HG03135 (cell line): ENCODE data around the gene RBM15.
A peak's percentile ranks its signal among the peaks of the same experiment; 100 is the strongest.

Experiments used
- ATAC-seq: cut with Tn5 transposase; IDR thresholded peaks from one replicate; pipeline ENCODE4 v1.9.1; 2021; ENCODE audit warnings: mild to moderate bottlenecking, moderate library complexity; ENCODE audit not compliant: unreplicated experiment

RBM15 gene

DNA sequence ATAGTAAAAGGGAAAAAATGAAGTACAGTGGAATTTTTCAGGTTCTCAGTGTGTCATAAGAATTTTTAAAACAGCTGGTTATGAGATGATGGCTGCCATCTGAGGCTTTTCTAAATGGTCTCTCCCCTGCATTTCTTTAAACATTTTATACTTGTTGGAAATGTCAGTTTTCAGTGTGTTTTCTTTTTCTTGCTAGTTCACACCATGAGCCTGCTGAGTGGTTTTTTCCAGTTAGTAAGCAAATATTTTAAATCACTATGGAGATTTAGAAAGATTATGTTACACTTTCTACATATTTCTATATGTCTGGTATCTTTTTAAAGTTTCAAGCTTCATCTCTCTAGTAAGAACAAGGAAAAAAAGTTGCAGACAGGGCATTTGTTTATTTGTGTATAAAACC, 9.6 kb downstream of the RBM15 start:
- ATAC-seq = no peak

DNA sequence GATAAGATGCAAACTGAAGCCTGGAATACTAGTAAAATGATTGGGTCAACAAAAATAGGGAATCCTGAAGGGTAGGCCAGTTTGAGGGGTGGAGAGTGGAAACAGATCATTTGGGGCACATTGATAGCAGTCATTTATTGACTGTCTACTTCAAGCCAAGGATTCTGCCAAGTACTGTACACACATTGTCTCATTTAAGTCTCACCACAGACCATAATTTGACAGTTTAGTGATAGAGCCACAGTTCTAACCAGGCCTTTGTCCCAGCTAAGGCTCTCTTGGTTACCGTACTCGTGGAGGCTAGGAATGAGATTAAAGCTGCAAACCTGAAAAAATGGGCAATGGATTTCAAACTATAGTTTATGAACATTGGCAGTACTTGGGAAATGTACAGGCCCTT, 11.2 kb downstream of the RBM15 start:
- no peak for ATAC-seq

GRCh38 chr1:110355321-110355720, 16.1 kb downstream of the RBM15 start:
- ATAC-seq = no peak

DNA sequence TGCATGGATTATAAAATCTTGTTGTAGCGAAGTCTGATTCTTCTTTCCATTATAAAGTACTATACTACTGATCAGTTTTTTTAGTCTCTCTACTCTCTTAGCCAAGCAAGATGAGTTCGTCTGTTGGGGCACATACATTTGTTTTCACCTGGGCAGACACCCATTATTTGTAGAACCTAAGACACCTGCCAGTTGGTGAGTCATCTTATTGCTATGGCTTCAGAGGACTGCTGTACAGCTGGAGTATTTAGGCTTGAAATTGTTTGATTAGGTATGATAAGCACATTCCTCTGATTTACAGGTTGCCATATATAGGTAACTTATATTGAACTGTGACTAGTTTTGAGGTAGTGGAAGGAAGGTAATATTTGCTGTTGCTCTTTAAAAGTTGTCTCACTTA, 17.2 kb downstream of the RBM15 start:
- ATAC-seq = no peak

GRCh38 chr1:110360431-110360830, 21.3 kb downstream of the RBM15 start:
- no peak for ATAC-seq

DNA sequence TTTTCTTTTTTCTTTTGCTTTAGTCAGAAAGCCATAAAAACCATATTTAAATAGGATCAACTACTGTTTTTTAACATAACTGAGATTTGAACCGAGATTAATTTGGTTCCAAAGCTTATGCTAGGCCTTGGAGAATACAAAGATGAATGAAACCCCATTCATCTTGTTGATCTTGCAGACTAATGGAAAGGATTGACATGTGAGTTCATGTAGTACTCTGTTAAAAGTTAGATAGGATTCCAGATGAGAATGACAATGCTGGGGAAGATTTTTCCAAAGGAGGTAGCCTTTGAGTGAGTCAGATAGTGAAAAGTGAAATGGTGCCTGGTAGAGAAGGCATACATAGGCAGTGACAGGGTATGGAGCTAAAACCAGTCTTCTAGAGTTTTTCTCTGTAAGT, 22.7 kb downstream of the RBM15 start:
- ATAC-seq = no peak

- ATAC-seq = no peak
Measured at GRCh38 chr1:110364221-110364620, 25.0 kb downstream of the RBM15 start.

DNA sequence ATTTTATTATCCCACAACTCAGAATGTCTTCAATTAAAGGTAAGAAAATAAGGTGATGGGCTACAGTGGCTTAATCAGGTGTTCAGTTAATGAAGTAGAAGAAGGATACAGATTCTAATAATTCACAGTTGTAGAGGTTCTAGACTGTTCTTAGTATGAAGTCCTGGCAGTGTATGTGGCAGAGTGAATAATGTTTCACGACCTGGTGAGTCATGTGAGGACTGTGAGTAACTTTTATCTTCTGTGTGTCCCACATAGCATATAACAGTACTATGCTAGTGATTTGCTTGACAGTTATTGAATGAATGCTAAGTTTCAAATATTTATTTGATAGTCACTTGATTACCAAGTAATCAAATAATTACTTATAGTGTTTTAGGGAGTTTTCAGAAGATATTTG, 31.6 kb downstream of the RBM15 start:
- ATAC-seq = no peak

DNA sequence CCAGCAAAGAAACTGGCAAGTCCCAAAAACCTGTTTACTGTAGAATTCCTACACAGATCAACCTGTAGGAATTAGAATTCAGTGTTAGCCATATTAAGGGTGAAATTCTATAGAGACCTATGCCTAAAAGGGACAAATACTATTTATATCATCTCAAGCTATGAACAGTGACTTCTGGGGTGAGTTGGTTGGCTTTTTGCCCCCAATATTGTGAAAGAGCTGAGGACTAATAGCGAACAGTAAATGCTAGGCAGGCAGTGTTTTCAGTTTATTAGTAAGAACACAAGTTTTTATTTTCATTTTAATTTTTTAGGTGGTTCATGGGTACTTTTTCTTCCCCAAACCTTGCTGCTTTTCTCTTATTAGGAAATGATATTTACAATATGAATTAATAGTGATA, 36.3 kb downstream of the RBM15 start:
- no peak for ATAC-seq

DNA sequence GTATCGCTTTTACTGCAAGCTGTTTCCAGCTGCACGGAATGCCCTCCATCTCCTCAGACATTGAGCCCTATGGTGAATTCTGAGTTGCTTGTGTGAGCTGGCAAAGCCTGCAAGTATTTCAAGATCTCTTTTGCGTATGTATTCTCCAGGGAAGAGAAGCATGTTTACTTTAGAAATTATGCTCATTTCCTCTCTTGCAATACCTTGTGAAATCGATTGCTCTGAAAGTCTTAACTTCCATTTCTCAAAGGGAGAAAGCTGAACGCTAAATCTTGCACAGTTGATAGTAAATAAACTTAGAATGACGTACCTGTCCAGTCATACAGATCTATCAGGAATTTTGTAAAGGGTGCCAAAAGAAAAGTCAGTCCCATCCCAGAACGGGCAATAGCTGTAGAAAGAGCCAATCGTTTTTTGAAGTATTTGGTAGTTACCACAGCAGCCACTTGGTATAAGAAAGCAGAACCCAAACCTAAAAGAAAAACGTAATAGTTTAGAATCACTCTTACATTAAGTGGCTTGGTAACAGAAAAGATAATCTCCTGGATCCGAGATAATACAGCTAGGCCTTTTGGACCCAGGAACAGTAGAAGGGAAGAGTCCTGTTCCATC, 41.6 kb downstream of the RBM15 start:
- no peak for ATAC-seq

DNA sequence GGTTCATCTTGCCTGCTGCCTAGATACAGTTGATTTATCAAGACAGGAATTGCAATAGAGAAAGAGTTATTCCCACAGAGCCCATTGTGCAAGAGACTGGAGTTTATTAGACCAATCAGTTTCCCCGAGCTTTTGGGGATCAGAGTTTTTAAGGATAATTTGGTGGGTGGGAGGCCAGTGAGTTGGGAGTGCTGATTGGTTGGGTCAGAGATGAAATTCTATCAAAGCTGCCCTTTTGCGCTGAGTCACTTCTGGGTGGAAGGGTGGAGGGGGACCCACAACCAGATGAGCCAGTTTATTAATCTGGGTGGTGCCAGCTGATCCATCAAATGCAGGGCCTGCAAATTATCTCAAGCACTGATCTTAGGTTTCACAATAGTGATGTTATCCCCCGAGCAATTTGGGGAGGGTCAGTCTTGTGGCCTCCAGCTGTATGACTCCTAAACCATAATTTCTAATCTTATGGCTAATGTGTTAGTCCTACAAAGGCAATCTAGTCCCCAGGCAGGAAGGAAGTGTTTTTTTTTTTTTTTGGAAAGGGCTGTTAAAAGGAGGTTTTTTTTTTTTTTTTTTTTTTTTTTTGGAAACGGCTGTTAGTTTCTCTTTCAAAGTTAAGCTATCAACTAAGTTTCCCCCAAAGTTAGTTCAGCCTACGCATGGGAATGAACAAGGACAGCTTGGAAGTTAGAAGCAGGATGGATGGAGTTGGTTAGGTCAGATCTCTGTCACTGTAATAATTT, 44.2 kb downstream of the RBM15 start:
- ATAC-seq = no peak

DNA sequence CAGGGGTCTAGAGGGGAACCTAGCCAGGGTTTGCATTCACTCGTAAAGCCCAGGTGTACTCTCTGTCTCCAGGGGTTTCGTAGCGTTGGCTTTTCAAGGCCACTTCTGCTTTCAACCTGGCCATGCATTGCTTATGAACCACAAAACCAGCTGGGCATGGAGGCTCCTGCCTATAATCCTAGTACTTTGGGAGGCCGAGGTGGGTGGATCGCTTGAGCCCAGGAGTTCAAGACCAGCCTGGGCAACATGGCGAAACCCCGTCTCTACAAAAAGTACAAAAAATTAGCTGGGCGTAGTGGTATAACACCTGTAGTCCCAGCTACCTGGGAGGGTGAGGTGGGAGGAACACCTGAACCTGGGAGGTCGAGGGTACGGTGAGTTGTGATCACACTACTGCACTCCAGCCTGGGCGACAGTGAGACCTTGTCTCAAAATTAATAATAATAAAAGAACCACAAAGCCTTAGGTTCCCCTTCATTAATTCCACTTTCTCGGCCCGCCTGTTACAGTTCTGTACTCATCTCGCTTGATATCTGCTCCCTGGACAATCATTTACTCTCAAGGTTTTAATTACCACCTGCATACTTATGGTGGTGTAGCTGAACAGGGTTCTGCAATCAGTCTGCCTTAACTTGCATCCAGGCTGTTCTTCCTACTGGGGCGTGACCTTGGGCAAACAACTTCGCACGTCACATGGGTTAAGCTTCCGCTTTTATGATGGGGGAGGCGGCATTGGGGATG, 45.6 kb downstream of the RBM15 start:
- ATAC-seq = peak; percentile 68

DNA sequence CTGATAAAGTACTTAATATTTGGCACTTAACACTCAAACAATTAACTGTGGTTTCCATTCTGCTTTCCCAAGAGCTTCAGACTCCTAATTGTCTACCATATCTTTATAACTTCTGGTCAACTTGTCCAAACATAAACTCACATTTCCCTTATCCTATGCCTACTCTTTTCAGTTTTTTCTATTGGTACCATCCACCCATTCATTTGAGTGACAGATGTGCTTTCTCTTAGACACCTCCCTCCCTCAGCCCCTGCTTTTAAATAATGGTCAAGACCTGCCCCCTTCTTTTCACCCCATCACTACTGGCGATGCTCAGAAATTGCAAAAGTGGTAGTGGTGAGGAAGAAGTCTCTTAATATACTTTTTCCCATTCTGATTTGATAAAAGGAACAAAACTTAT, 46.2 kb downstream of the RBM15 start:
- ATAC-seq = no peak

- ATAC-seq = no peak
Measured at GRCh38 chr1:110387048-110387754, 48.0 kb downstream of the RBM15 start.

- no peak for ATAC-seq
Measured at GRCh38 chr1:110390096-110390495, 50.9 kb downstream of the RBM15 start.

DNA sequence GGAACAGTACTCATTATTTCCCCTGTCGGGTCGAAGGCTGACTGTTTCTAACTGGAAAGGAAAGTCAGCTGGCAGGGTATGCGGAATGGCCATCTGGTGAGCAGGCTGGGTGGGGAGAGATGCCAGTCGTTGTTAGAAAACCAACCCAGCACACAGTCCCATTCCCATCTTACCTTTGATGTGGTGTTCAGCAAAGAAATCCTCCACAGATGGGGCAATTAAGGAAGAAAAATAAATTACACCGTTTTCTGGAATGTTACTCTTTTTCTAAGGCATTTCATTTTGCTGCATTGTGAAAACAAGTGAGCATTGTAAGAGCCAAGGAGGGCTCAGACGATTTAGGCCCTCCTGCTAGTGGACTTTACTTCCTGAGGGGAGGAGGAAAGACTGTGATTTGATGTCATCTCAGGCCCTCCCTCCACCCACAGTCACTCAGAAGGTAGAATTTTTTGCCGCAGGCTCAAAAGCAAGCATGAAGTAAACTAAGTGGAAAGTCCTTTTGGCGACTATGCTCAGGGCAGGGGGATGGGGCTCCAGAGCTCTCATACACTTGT, 51.6 kb downstream of the RBM15 start, which contains the start of gene SLC16A4:
TSS of gene SLC16A4 (minus strand) at position 335 of the 554 bp plus-strand sequence. CDS start 1,703 bp downstream, outside the sequence.
- ATAC-seq = no peak

DNA sequence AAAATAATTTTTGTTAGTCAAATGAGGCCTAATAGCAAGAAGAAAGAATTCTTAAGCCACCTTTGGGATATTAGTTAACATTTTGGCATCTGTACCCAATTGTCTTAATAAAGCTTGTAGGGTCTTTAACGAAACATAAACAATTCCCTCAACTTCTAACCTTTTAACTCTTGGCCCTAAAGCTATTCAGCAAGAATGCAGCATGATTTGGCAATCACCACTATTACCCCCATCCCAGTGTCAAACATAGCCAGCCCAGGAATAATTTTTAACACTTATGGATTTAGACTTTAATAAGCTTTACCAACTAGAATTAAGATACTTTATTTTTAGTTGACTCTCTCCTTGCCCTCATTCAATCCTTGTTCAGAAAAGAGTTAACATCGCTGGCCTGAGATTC, 54.1 kb downstream of the RBM15 start:
- ATAC-seq = no peak

GRCh38 chr1:110393691-110394492, 54.7 kb downstream of the RBM15 start:
- no peak for ATAC-seq

GRCh38 chr1:110394493-110394820, 55.3 kb downstream of the RBM15 start:
- ATAC-seq = no peak
